ENCODE data around the gene TSC22D2.

DNA sequence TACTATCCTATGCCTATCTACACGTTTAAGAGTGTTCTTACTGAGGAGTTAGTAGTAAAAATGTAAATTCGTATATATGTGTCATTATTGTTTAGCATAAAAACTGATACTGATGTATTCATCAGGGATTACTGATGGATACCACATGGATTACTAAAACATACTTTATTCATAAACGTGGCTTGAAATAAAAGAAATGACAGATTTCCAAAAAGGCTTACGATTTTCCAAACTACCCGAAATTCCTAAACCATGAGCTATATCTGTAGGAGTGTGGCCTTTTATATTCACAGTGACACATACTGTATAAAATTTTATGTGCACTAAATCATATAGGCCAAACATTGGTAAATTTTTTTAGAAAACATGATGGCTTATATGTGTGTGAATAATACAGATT lies 6.9 kb downstream of the TSC22D2 start:
- TF ChIP-seq E2F6 (IDR thresholded peaks at IDR 0.05) = no peak
- no peak for TF ChIP-seq ATF3 (IDR thresholded peaks at IDR 0.05; ENCODE audit: insufficient read depth, low read depth, low read length)
- TF ChIP-seq JUND (IDR thresholded peaks at IDR 0.05; ENCODE audit: low read length) = no peak
- TF ChIP-seq, protein P1, sequence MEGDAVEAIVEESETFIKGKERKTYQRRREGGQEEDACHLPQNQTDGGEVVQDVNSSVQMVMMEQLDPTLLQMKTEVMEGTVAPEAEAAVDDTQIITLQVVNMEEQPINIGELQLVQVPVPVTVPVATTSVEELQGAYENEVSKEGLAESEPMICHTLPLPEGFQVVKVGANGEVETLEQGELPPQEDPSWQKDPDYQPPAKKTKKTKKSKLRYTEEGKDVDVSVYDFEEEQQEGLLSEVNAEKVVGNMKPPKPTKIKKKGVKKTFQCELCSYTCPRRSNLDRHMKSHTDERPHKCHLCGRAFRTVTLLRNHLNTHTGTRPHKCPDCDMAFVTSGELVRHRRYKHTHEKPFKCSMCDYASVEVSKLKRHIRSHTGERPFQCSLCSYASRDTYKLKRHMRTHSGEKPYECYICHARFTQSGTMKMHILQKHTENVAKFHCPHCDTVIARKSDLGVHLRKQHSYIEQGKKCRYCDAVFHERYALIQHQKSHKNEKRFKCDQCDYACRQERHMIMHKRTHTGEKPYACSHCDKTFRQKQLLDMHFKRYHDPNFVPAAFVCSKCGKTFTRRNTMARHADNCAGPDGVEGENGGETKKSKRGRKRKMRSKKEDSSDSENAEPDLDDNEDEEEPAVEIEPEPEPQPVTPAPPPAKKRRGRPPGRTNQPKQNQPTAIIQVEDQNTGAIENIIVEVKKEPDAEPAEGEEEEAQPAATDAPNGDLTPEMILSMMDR (IDR thresholded peaks at IDR 0.05; ENCODE audit: control extremely low read depth in 1 of 3, insufficient read depth in 1 of 3, low read depth in 1 of 3, low read length in 3 of 3) = no peak
- TF ChIP-seq POLR2AphosphoS5 (IDR thresholded peaks at IDR 0.05; ENCODE audit: low read depth, low read length) = no peak
- no peak for TF ChIP-seq EP300 (IDR thresholded peaks at IDR 0.05; ENCODE audit: borderline replicate concordance in 1 of 2, low read depth in 2 of 2, low read length in 2 of 2)
- no peak for TF ChIP-seq CEBPB (IDR thresholded peaks at IDR 0.05; ENCODE audit: low read depth, low read length)
- TF ChIP-seq EZH2 (IDR thresholded peaks at IDR 0.05; ENCODE audit: low read depth, low read length, severe bottlenecking) = no peak
- no peak for TF ChIP-seq BCL11A (IDR thresholded peaks at IDR 0.05; ENCODE audit: low read depth in 2 of 2, low read length in 2 of 2)
- no peak for TF ChIP-seq POLR2A (IDR thresholded peaks at IDR 0.05; ENCODE audit: control extremely low read depth in 1 of 2, low read depth in 2 of 2, low read length in 2 of 2)
- no peak for TF ChIP-seq NRF1 (IDR thresholded peaks at IDR 0.05; ENCODE audit: low read depth, low read length)
- TF ChIP-seq CREB1 (IDR thresholded peaks at IDR 0.05) = no peak
- TF ChIP-seq SP4 (IDR thresholded peaks at IDR 0.05; ENCODE audit: low read length) = no peak

Measured in H1 (cell line).